HEK293 (cell line): ENCODE data around the gene FGL2.

Experiments
- CTCF ChIA-PET: fragments of 350-600 bp; formaldehyde crosslinking; extraction: SDS; loops from one replicate; lab custom pipeline; 2021; ENCODE audit warnings: antibody characterized with exemption; lab: Yijun Ruan, JAX
- POLR2A ChIA-PET: fragments of 300-600 bp; formaldehyde crosslinking; extraction: SDS; loops from one replicate; lab custom pipeline; 2020; ENCODE audit warnings: antibody characterized with exemption, inconsistent platforms; lab: Yijun Ruan, JAX
- H3K27ac ChIP-seq: fragments of 200-500 bp; sonication (Bioruptor generic); 2 replicates; pipeline ENCODE4 v1.5.1; 2014; ENCODE audit warnings: low read depth, low read length, control low read depth, inconsistent platforms; ENCODE audit errors: extremely low read depth
- H3K36me3 ChIP-seq, 2 experiments: fragments of 200-500 bp in 1 of 2; sonication (Bioruptor generic) in 1 of 2; 1 replicate in 1 of 2; 2 replicates in 1 of 2; pipeline ENCODE4 v1.5.1; 2014 to 2017; ENCODE audit warnings: inconsistent platforms in 2 of 2, low read length in 2 of 2; ENCODE audit not compliant: control insufficient read depth in 2 of 2, insufficient read depth in 1 of 2
- H3K4me1 ChIP-seq: fragments of 200-500 bp; sonication (Bioruptor generic); 2 replicates; pipeline ENCODE4 v1.5.1; 2014; ENCODE audit warnings: mild to moderate bottlenecking, low read length, inconsistent platforms; ENCODE audit not compliant: control insufficient read depth, insufficient read depth
- H3K4me3 ChIP-seq: 2 replicates; pipeline ENCODE4 v1.5.1; 2011; ENCODE audit warnings: low read depth, mild to moderate bottlenecking, control low read depth, low read length, moderate library complexity
- H3K9me3 ChIP-seq: fragments of 200-500 bp; sonication (Bioruptor generic); 2 replicates; pipeline ENCODE4 v1.5.1; 2014; ENCODE audit warnings: low read depth, low read length, inconsistent platforms; ENCODE audit not compliant: control insufficient read depth, insufficient read depth
- EGR2 ChIP-seq: fragments of 450-650 bp; formaldehyde crosslinking; IDR thresholded peaks from 2 replicates; pipeline ENCODE4 v1.5.1; 2016; ENCODE audit warnings: low read depth, missing biosample characterization, missing genetic modification characterization
- IKZF3 ChIP-seq: fragments of 450-650 bp; IDR thresholded peaks from 2 replicates; pipeline ENCODE4 v1.5.0; 2018; ENCODE audit warnings: missing biosample characterization, mild to moderate bottlenecking, missing genetic modification characterization, moderate library complexity
- INSM2 ChIP-seq: fragments of 450-650 bp; formaldehyde crosslinking; IDR thresholded peaks from 2 replicates; pipeline ENCODE4 v1.5.1; 2016; ENCODE audit warnings: missing biosample characterization, missing genetic modification characterization
- OSR2 ChIP-seq: fragments of 450-650 bp; formaldehyde crosslinking; IDR thresholded peaks from 2 replicates; pipeline ENCODE4 v1.5.1; 2016; ENCODE audit warnings: missing biosample characterization, missing genetic modification characterization
- RBAK ChIP-seq: fragments of 450-650 bp; formaldehyde crosslinking; IDR thresholded peaks from 2 replicates; pipeline ENCODE4 v1.5.1; 2016; ENCODE audit warnings: missing biosample characterization, missing genetic modification characterization
- ZBTB10 ChIP-seq: fragments of 450-650 bp; formaldehyde crosslinking; IDR thresholded peaks from 2 replicates; pipeline ENCODE4 v1.5.1; 2016; ENCODE audit warnings: missing biosample characterization, missing genetic modification characterization
- ZBTB11 ChIP-seq: fragments of 450-650 bp; formaldehyde crosslinking; conservative IDR thresholded peaks from 2 replicates; pipeline ENCODE4 v1.5.1; 2016; ENCODE audit warnings: low read depth, missing biosample characterization, missing genetic modification characterization
- ZFP41 ChIP-seq: fragments of 450-650 bp; formaldehyde crosslinking; IDR thresholded peaks from 2 replicates; pipeline ENCODE4 v1.5.1; 2016; ENCODE audit warnings: missing biosample characterization, missing genetic modification characterization, borderline replicate concordance
- ZFP69B ChIP-seq: fragments of 450-650 bp; formaldehyde crosslinking; IDR thresholded peaks from 2 replicates; pipeline ENCODE4 v1.5.1; 2016; ENCODE audit warnings: missing biosample characterization, missing genetic modification characterization
- ZIC2 ChIP-seq: fragments of 450-650 bp; formaldehyde crosslinking; IDR thresholded peaks from 2 replicates; pipeline ENCODE4 v1.5.1; 2016; ENCODE audit warnings: missing biosample characterization, missing genetic modification characterization
- ZNF202 ChIP-seq: fragments of 450-650 bp; formaldehyde crosslinking; IDR thresholded peaks from 2 replicates; pipeline ENCODE4 v1.5.1; 2016; ENCODE audit warnings: missing biosample characterization, missing genetic modification characterization, borderline replicate concordance
- ZNF280C ChIP-seq: fragments of 450-650 bp; formaldehyde crosslinking; IDR thresholded peaks from 2 replicates; pipeline ENCODE4 v1.5.1; 2016; ENCODE audit warnings: missing biosample characterization, missing genetic modification characterization
- ZNF350 ChIP-seq: fragments of 450-650 bp; formaldehyde crosslinking; IDR thresholded peaks from 2 replicates; pipeline ENCODE4 v1.5.0; 2017; ENCODE audit warnings: missing biosample characterization, mild to moderate bottlenecking, missing genetic modification characterization
- ZNF571 ChIP-seq: fragments of 450-650 bp; formaldehyde crosslinking; IDR thresholded peaks from 2 replicates; pipeline ENCODE4 v1.5.0; 2017; ENCODE audit warnings: missing biosample characterization, missing genetic modification characterization
- ZNF664 ChIP-seq: fragments of 450-650 bp; formaldehyde crosslinking; IDR thresholded peaks from 2 replicates; pipeline ENCODE4 v1.5.1; 2016; ENCODE audit warnings: missing biosample characterization, missing genetic modification characterization
- ZNF701 ChIP-seq: fragments of 450-650 bp; formaldehyde crosslinking; IDR thresholded peaks from 2 replicates; pipeline ENCODE4 v1.5.1; 2016; ENCODE audit warnings: missing biosample characterization, missing genetic modification characterization
- ZNF704 ChIP-seq: fragments of 450-650 bp; formaldehyde crosslinking; IDR thresholded peaks from 2 replicates; pipeline ENCODE4 v1.5.1; 2016; ENCODE audit warnings: missing biosample characterization, missing genetic modification characterization
- TF ChIP-seq, protein P1 (sequence below): fragments of 450-650 bp; formaldehyde crosslinking; IDR thresholded peaks from 2 replicates; pipeline ENCODE4 v1.5.1; 2016; ENCODE audit warnings: missing biosample characterization, missing genetic modification characterization
- TF ChIP-seq, protein P2 (sequence below): fragments of 450-650 bp; formaldehyde crosslinking; IDR thresholded peaks from 2 replicates; pipeline ENCODE4 v1.5.1; 2016; ENCODE audit warnings: missing biosample characterization, missing genetic modification characterization
- TF ChIP-seq, protein P3 (sequence below): fragments of 450-650 bp; formaldehyde crosslinking; IDR thresholded peaks from 2 replicates; pipeline ENCODE4 v1.5.1; 2016; ENCODE audit warnings: missing biosample characterization, missing genetic modification characterization

FGL2 gene

DNA sequence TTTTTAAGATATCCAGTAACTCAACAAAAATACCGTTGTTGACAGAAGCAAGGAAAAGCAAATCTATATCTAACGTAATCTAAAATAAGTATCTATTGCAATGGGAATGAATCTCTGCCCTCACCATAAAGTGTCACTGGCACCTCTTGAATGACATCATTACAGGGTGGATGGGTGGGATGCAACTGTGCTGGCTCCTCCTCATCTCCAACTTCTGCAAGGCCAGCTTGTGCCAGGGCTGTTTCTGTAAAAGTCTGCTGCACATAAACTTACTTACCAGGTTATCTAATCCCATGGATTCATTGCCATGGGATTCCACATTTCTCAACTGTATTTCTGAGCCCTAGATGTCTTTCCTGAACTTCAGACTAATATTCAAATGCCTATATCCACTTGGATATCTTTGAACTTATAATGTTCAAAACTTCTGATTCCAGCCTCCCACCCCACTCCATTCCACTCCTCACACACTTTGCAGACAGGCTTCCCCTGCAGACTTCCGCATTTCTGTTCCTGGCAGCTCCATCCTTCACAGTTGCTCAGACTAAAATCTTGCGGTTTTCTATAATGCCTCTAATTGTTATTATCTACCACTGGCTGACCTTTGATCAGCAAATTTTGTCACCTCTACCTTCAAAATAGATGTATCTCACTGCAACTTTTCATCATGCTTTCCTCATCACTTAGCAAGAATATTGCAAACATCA is 10.7 kb downstream of the FGL2 start:
- ChIA-PET POLR2A (no interaction called here), CTCF (interaction anchor here (0.6 kb wide), 1 partner anchor 698 kb away, joined by 8 read pairs; no protein-coding TSS in a partner anchor)
- H3K36me3 ChIP-seq, result no peaks in the 10 kb centered on the region
- TF ChIP-seq ZNF571 (tag by site-specific recombination) (no peak), IKZF3 (tag by site-specific recombination) (no peak), ZIC2 (tag by site-specific recombination) (no peak), ZFP69B (tag by site-specific recombination) (no peak), ZNF202 (tag by site-specific recombination) (no peak), ZBTB10 (tag by site-specific recombination) (no peak), ZNF664 (tag by site-specific recombination) (no peak), INSM2 (tag by site-specific recombination) (no peak), ZNF280C (tag by site-specific recombination) (no peak), OSR2 (no peak), EGR2 (tag by site-specific recombination) (no peak), ZBTB11 (tag by site-specific recombination) (no peak), ZFP41 (no peak), RBAK (no peak), ZNF701 (tag by site-specific recombination) (no peak), ZNF704 (tag by site-specific recombination) (no peak), ZNF350 (tag by site-specific recombination) (no peak)
- TF ChIP-seq, protein P1, sequence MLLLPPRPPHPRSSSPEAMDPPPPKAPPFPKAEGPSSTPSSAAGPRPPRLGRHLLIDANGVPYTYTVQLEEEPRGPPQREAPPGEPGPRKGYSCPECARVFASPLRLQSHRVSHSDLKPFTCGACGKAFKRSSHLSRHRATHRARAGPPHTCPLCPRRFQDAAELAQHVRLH (tag by site-specific recombination), result no peak
- TF ChIP-seq, protein P2, sequence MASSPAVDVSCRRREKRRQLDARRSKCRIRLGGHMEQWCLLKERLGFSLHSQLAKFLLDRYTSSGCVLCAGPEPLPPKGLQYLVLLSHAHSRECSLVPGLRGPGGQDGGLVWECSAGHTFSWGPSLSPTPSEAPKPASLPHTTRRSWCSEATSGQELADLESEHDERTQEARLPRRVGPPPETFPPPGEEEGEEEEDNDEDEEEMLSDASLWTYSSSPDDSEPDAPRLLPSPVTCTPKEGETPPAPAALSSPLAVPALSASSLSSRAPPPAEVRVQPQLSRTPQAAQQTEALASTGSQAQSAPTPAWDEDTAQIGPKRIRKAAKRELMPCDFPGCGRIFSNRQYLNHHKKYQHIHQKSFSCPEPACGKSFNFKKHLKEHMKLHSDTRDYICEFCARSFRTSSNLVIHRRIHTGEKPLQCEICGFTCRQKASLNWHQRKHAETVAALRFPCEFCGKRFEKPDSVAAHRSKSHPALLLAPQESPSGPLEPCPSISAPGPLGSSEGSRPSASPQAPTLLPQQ (tag by site-specific recombination), result no peak
- TF ChIP-seq, protein P3, sequence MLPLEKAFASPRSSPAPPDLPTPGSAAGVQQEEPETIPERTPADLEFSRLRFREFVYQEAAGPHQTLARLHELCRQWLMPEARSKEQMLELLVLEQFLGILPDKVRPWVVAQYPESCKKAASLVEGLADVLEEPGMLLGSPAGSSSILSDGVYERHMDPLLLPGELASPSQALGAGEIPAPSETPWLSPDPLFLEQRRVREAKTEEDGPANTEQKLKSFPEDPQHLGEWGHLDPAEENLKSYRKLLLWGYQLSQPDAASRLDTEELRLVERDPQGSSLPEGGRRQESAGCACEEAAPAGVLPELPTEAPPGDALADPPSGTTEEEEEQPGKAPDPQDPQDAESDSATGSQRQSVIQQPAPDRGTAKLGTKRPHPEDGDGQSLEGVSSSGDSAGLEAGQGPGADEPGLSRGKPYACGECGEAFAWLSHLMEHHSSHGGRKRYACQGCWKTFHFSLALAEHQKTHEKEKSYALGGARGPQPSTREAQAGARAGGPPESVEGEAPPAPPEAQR (tag by site-specific recombination), result no peak
- TF ChIP-seq, all 188 proteins: peak for 0
- H3K27ac ChIP-seq, result no peak overlapping the region
- no peak overlapping the region for H3K4me3 ChIP-seq
- no peaks in the 10 kb centered on the region for H3K4me1 ChIP-seq
- no peaks in the 10 kb centered on the region for H3K9me3 ChIP-seq
